Ascending aorta (tissue), 2 donors: ENCODE measurements around the gene ITGA11. TPM values are rescaled to one million over a fixed set of nuclear protein-coding genes. Genes with fewer than 3 reads are reported as not detected.

Experiments used
- DNase-seq, 2 donors: peaks; one replicate each; pipeline ENCODE4 v3.0.0-alpha.2; 2019; ENCODE audit warnings: low spot score in 2 of 2
- H3K27ac ChIP-seq, 2 donors: fragments of 200-600 bp; sonication (generic); one replicate each; pipeline ENCODE4 v1.5.1; 2016 to 2017; ENCODE audit warnings: mild to moderate bottlenecking in 1 of 2
- H3K27me3 ChIP-seq: fragments of 200-600 bp; sonication (generic); one replicate; pipeline ENCODE4 v1.5.1; 2017
- H3K36me3 ChIP-seq, 2 donors: fragments of 200-600 bp; sonication (generic); one replicate each; pipeline ENCODE4 v1.5.1; 2016
- H3K4me1 ChIP-seq, 2 donors: fragments of 200-600 bp; sonication (generic); one replicate each; pipeline ENCODE4 v1.5.1; 2016 to 2017; ENCODE audit warnings: mild to moderate bottlenecking in 1 of 2
- H3K4me3 ChIP-seq, 2 donors: fragments of 200-600 bp; sonication (generic); one replicate each; pipeline ENCODE4 v1.5.1; 2016 to 2017; ENCODE audit warnings: mild to moderate bottlenecking in 1 of 2
- H3K9me3 ChIP-seq, 2 donors: fragments of 200-600 bp; sonication (generic); one replicate each; pipeline ENCODE4 v1.5.1; 2016
- intact Hi-C: fragments of 100-400 bp; cut with DNase I; formaldehyde crosslinking; loops from one replicate; pipeline ENCODE4 v1.15.1; 2023
- total RNA-seq: library from RNA; depleted of rRNA; stranded (reverse); fragments of >200 nt; gene quantifications from one replicate; pipeline ENCODE4 v1.1.0, GENCODE V29; 2016
- TF ChIP-seq, protein P1 (sequence below), 3 experiments: fragments of 200-600 bp in 2 of 3; fragments of 450-650 bp in 1 of 3; sonication (generic) in 2 of 3; IDR thresholded peaks; one replicate each; pipeline ENCODE4 v1.5.1; 2016 to 2019; ENCODE audit warnings: antibody characterized with exemption in 3 of 3, mild to moderate bottlenecking in 1 of 3, moderate library complexity in 1 of 3

Gene ITGA11
- total RNA-seq, 1 donor from 2014 or later, result 136 TPM

DNA sequence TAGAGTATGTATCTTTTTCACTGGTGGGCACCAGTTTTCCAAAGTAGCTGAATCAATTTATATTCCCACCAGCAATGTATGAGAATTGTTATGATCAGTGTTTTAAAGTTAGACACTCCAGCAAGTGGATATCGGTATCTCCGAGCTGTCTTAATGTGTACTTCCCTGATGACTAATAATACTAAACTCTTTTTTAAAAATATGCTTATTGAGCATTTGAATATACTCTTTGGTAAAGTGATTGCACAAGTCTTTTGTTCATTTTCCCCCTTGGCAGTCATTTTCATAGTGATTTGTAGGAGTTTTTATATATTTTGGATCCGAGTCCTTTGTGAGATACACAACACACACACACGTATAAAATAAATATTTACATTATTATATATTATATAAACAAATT lies 166.9 kb downstream of the ITGA11 start:
- Histone ChIP-seq H3K27ac (no peak overlapping the region), H3K9me3 (no peaks in the 10 kb centered on the region), H3K4me1 (no peaks in the 10 kb centered on the region), H3K27me3 (no peaks in the 10 kb centered on the region), H3K4me3 (no peak overlapping the region), H3K36me3 (no peaks in the 10 kb centered on the region)
- DNase-seq, result no peak
- TF ChIP-seq, protein P1, sequence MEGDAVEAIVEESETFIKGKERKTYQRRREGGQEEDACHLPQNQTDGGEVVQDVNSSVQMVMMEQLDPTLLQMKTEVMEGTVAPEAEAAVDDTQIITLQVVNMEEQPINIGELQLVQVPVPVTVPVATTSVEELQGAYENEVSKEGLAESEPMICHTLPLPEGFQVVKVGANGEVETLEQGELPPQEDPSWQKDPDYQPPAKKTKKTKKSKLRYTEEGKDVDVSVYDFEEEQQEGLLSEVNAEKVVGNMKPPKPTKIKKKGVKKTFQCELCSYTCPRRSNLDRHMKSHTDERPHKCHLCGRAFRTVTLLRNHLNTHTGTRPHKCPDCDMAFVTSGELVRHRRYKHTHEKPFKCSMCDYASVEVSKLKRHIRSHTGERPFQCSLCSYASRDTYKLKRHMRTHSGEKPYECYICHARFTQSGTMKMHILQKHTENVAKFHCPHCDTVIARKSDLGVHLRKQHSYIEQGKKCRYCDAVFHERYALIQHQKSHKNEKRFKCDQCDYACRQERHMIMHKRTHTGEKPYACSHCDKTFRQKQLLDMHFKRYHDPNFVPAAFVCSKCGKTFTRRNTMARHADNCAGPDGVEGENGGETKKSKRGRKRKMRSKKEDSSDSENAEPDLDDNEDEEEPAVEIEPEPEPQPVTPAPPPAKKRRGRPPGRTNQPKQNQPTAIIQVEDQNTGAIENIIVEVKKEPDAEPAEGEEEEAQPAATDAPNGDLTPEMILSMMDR (IDR thresholded peaks at IDR 0.05), result no peak
- intact Hi-C loops, result no loop called here

GRCh38 chr15:68264282-68264681 lies 167.7 kb downstream of the ITGA11 start:
- intact Hi-C loops, result no loop called here
- no peaks in the 10 kb centered on the region for H3K9me3 ChIP-seq
- DNase-seq, result no peak
- H3K27me3 ChIP-seq, result no peaks in the 10 kb centered on the region
- no peaks in the 10 kb centered on the region for H3K36me3 ChIP-seq
- no peak overlapping the region for H3K4me3 ChIP-seq
- H3K27ac ChIP-seq, result no peak overlapping the region
- TF ChIP-seq, protein P1 (IDR thresholded peaks at IDR 0.05), result no peak
- no peaks in the 10 kb centered on the region for H3K4me1 ChIP-seq

DNA sequence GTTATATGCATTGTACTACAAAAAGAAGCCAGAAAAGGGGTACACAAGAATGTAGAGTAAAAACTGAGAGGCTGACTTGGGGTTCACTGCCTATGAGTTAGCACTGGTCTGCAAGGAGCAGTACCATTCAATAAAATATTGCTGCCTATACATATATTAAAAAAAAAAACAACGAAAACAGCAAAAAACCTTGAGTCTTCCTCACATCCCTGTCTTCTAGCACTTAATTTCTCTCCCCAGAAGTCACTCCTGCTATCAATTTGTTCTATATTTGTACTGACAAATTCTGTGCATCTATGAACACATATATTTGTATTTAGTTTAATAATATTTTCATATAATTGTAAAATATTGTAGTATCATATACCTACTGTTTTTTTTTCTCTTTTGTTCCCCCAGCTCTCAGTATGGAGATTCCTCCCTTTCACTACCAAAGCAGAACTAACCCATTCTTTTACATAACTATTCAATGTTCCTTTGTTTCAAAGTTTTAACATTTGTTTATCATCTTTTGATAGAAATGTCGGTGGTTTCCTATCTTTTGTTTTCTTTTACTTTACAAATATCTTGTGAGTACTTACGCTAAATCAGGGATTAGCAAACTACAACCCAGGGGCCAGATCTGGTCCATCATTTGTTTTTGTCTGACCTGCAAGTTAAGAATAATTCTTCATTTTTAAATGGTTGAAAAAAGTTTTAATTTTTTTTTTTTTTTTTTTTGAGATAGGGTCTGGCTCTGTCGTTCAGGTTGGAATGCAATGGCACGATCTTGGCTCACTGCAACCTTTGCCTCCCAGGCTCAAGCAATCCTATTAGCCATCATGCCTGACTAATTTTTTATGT lies 169.2 kb downstream of the ITGA11 start:
- Histone ChIP-seq H3K4me3 (no peak overlapping the region), H3K9me3 (no peaks in the 10 kb centered on the region), H3K4me1 (no peaks in the 10 kb centered on the region), H3K27ac (no peak overlapping the region), H3K27me3 (no peaks in the 10 kb centered on the region), H3K36me3 (no peaks in the 10 kb centered on the region)
- intact Hi-C loops, result no loop called here
- no peak for DNase-seq
- TF ChIP-seq, protein P1 (IDR thresholded peaks at IDR 0.05), result no peak

- peaks cover 0 to 2% of the 10 kb centered on the region in 2 donors for H3K4me1 ChIP-seq
- TF ChIP-seq, protein P1 (IDR thresholded peaks at IDR 0.05), result no peak
- intact Hi-C loops, result no loop called here
- no peak overlapping the region for H3K27ac ChIP-seq
- DNase-seq, result no peak
- no peaks in the 10 kb centered on the region for H3K36me3 ChIP-seq
- H3K4me3 ChIP-seq, result no peak overlapping the region
- no peaks in the 10 kb centered on the region for H3K27me3 ChIP-seq
- no peaks in the 10 kb centered on the region for H3K9me3 ChIP-seq
Observed at GRCh38 chr15:68261980-68262379, 170.0 kb downstream of the ITGA11 start.

- DNase-seq, result no peak
- intact Hi-C loops, result no loop called here
- Histone ChIP-seq H3K9me3 (no peaks in the 10 kb centered on the region), H3K4me3 (no peak overlapping the region), H3K27ac (no peak overlapping the region), H3K4me1 (peaks cover 5 to 7% of the 10 kb centered on the region in 2 donors), H3K27me3 (no peaks in the 10 kb centered on the region), H3K36me3 (no peaks in the 10 kb centered on the region)
- TF ChIP-seq, protein P1 (IDR thresholded peaks at IDR 0.05), result no peak
Observed at GRCh38 chr15:68261241-68261640, 170.7 kb downstream of the ITGA11 start.
